A673 (cell line): Measurements from ENCODE around the gene ARHGEF2. TPM values are rescaled to one million over a fixed set of nuclear protein-coding genes. Genes with fewer than 3 reads are reported as not detected.

Experiments
- BruUV-seq: library from RNA; stranded (reverse); fragments of 400-500 nt; replicated peaks from 2 replicates; lab custom pipeline; 2021; lab: Mats Ljungman, UMichigan
- CTCF ChIA-PET: fragments of 300-600 bp; sonication (Branson Sonifier 250); formaldehyde crosslinking; loops from one replicate; lab custom pipeline; 2022; ENCODE audit warnings: antibody characterized with exemption; lab: Charles Lee
- POLR2A ChIA-PET: fragments of 300-600 bp; sonication (Branson Sonifier 250); formaldehyde crosslinking; loops from one replicate; lab custom pipeline; 2022; ENCODE audit warnings: antibody characterized with exemption; ENCODE audit not compliant: low non-redundant PET; lab: Charles Lee
- DNase-seq: peaks from one replicate; pipeline ENCODE4 v3.0.0-alpha.2; 2015; ENCODE audit warnings: low spot score
- H3K27ac ChIP-seq: fragments of 200-600 bp; sonication (generic); 2 replicates; pipeline ENCODE4 v1.5.1; 2016; ENCODE audit warnings: mixed run types, low read depth, mild to moderate bottlenecking, mixed read lengths, antibody characterized with exemption, low read length; ENCODE audit not compliant: poor library complexity, severe bottlenecking
- H3K27me3 ChIP-seq: fragments of 200-600 bp; sonication (generic); replicated peaks from 2 replicates; pipeline ENCODE4 v1.6.1; 2017; ENCODE audit warnings: mixed run types, low read depth, mild to moderate bottlenecking, mixed read lengths, antibody characterized with exemption, low read length; ENCODE audit not compliant: insufficient read depth, poor library complexity
- H3K36me3 ChIP-seq: fragments of 200-600 bp; sonication (generic); 2 replicates; pipeline ENCODE4 v1.6.1; 2016; ENCODE audit warnings: mixed run types, mild to moderate bottlenecking, mixed read lengths, antibody characterized with exemption, low read length; ENCODE audit not compliant: insufficient read depth, poor library complexity, severe bottlenecking
- H3K4me1 ChIP-seq: fragments of 200-600 bp; sonication (generic); 2 replicates; pipeline ENCODE4 v1.6.1; 2017; ENCODE audit warnings: mixed run types, mild to moderate bottlenecking, mixed read lengths, antibody characterized with exemption, low read length; ENCODE audit not compliant: insufficient read depth, poor library complexity, severe bottlenecking
- H3K4me3 ChIP-seq: fragments of 200-600 bp; sonication (generic); 2 replicates; pipeline ENCODE4 v1.5.1; 2016; ENCODE audit warnings: low read depth, mixed run types, mild to moderate bottlenecking, mixed read lengths, low read length; ENCODE audit not compliant: poor library complexity, severe bottlenecking
- H3K9me3 ChIP-seq: fragments of 200-600 bp; sonication (generic); 2 replicates; pipeline ENCODE4 v1.6.1; 2016; ENCODE audit warnings: mixed run types, low read depth, mild to moderate bottlenecking, mixed read lengths, antibody characterized with exemption, low read length; ENCODE audit not compliant: poor library complexity, severe bottlenecking
- CTCF ChIP-seq: fragments of 300-800, 200-600 bp; sonication (generic); conservative IDR thresholded peaks from 2 replicates; pipeline ENCODE4 v1.5.1; 2017; ENCODE audit warnings: low read depth, mild to moderate bottlenecking, antibody characterized with exemption, low read length, moderate library complexity, mixed read lengths
- EZH2 ChIP-seq: fragments of 200-600 bp; sonication (generic); IDR thresholded peaks from 2 replicates; pipeline ENCODE4 v1.6.1; 2017; ENCODE audit warnings: borderline replicate concordance, low read depth, mild to moderate bottlenecking, mixed read lengths, antibody characterized with exemption, low read length; ENCODE audit not compliant: poor library complexity, severe bottlenecking
- intact Hi-C: fragments of 100-400 bp; cut with micrococcal nuclease; formaldehyde crosslinking; loops from one replicate; pipeline ENCODE4 v1.10.0; 2022; ENCODE audit not compliant: unreplicated experiment
- total RNA-seq: library from RNA; stranded (reverse); gene quantifications from 2 replicates; pipeline ENCODE4 v1.2.3, GENCODE V29; 2021

Gene ARHGEF2
- total RNA-seq, 1 experiment from 2014 or later, result 148 TPM

GRCh38 chr1:155976913-155977689, 1.2 kb downstream of the ARHGEF2 start:
- CTCF ChIA-PET, result interaction anchor here (0.6 to 1.3 kb wide), 3 partner anchors 89 to 254 kb away, joined by 3 to 6 read pairs (median 6); no protein-coding TSS in a partner anchor
- TF ChIP-seq CTCF (no peak), EZH2 (no peak)
- peak overlapping the region; percentile 95 for H3K4me3 ChIP-seq
- DNase-seq, result no peak
- peaks cover 7% of the 10 kb centered on the region for H3K36me3 ChIP-seq
- peaks cover 64% of the 10 kb centered on the region for H3K4me1 ChIP-seq
- POLR2A ChIA-PET, result interaction anchor here (0.6 to 0.7 kb wide), 2 partner anchors 57 to 515 kb away, joined by 3 to 10 read pairs; no protein-coding TSS in a partner anchor
- no peaks in the 10 kb centered on the region for H3K27me3 ChIP-seq
- peak overlapping the region; percentile 95 for H3K27ac ChIP-seq
- TSS peak; percentile 5 for BruUV-seq
- intact Hi-C loops, result loop anchor here (5.0 kb wide), 1 partner anchor 35 kb away; the partner anchor contains the start of gene RXFP4
- no peaks in the 10 kb centered on the region for H3K9me3 ChIP-seq

- DNase-seq, result peak; percentile 82
- Histone ChIP-seq H3K4me3 (peak overlapping the region; percentile 95), H3K27me3 (no peaks in the 10 kb centered on the region), H3K36me3 (peaks cover 8% of the 10 kb centered on the region), H3K9me3 (no peaks in the 10 kb centered on the region), H3K27ac (peak overlapping the region; percentile 95), H3K4me1 (peaks cover 64% of the 10 kb centered on the region)
- intact Hi-C loops, result loop anchor here (5.0 kb wide), 1 partner anchor 34 kb away; the partner anchor contains the start of gene RXFP4
- ChIA-PET CTCF (interaction anchor here (0.6 to 1.3 kb wide), 5 partner anchors 13 to 253 kb away, joined by 3 to 6 read pairs (median 6); no protein-coding TSS in a partner anchor), POLR2A (interaction anchor here (0.6 to 0.7 kb wide), 2 partner anchors 56 to 516 kb away, joined by 3 to 10 read pairs; no protein-coding TSS in a partner anchor)
- no TSS peak for BruUV-seq
- TF ChIP-seq CTCF (no peak), EZH2 (no peak)
These were observed 2.1 kb downstream of the ARHGEF2 start for GRCh38 chr1:155976062-155976912.

- H3K36me3 ChIP-seq, result peaks cover 8% of the 10 kb centered on the region
- POLR2A ChIA-PET, result no interaction called here
- no peaks in the 10 kb centered on the region for H3K27me3 ChIP-seq
- CTCF ChIA-PET, result interaction anchor here (1.1 kb wide), 1 partner anchor 14 kb away, joined by 4 read pairs; no protein-coding TSS in a partner anchor
- TF ChIP-seq EZH2, result no peak
- TF ChIP-seq CTCF, result no peak
- H3K4me3 ChIP-seq, result peak overlapping the region; percentile 95
- intact Hi-C loops, result loop anchor here (5.0 kb wide), 1 partner anchor 33 kb away; the partner anchor contains the start of gene RXFP4
- peaks cover 64% of the 10 kb centered on the region for H3K4me1 ChIP-seq
- no peaks in the 10 kb centered on the region for H3K9me3 ChIP-seq
- no peak for DNase-seq
- no TSS peak for BruUV-seq
- peak overlapping the region; percentile 95 for H3K27ac ChIP-seq
These were observed 2.8 kb downstream of the ARHGEF2 start for GRCh38 chr1:155975375-155976061.
